Measurements from ENCODE around the gene FARS2.

The FARS2 gene

GRCh38 chr6:5515200-5515599, 253.9 kb downstream of the FARS2 start:
- no peak overlapping the region for H3K4me3 ChIP-seq (ENCODE audit: low read length in 2 of 2)
- H3K9ac ChIP-seq (ENCODE audit: low read depth in 1 of 2, low read length in 2 of 2), result no peak overlapping the region
- H3K27me3 ChIP-seq (ENCODE audit: control insufficient read depth in 2 of 2, insufficient read depth in 2 of 2, low read length in 2 of 2), result no peaks in the 10 kb centered on the region
- H3K36me3 ChIP-seq (ENCODE audit: control insufficient read depth in 2 of 2, insufficient read depth in 2 of 2, low read length in 2 of 2), result no peaks in the 10 kb centered on the region
- H3K4me1 ChIP-seq (ENCODE audit: control insufficient read depth in 2 of 2, insufficient read depth in 2 of 2, low read length in 2 of 2), result no peaks in the 10 kb centered on the region
- H3K9me3 ChIP-seq (ENCODE audit: control insufficient read depth in 2 of 2, low read length in 2 of 2), result no peaks in the 10 kb centered on the region
- H3K27ac ChIP-seq (ENCODE audit: low read depth in 2 of 2, low read length in 2 of 2), result no peak overlapping the region

GRCh38 chr6:5516036-5516435, 254.7 kb downstream of the FARS2 start:
- H3K27ac ChIP-seq (ENCODE audit: low read depth in 2 of 2, low read length in 2 of 2), result no peak overlapping the region
- no peaks in the 10 kb centered on the region for H3K4me1 ChIP-seq (ENCODE audit: control insufficient read depth in 2 of 2, insufficient read depth in 2 of 2, low read length in 2 of 2)
- H3K36me3 ChIP-seq (ENCODE audit: control insufficient read depth in 2 of 2, insufficient read depth in 2 of 2, low read length in 2 of 2), result no peaks in the 10 kb centered on the region

DNA sequence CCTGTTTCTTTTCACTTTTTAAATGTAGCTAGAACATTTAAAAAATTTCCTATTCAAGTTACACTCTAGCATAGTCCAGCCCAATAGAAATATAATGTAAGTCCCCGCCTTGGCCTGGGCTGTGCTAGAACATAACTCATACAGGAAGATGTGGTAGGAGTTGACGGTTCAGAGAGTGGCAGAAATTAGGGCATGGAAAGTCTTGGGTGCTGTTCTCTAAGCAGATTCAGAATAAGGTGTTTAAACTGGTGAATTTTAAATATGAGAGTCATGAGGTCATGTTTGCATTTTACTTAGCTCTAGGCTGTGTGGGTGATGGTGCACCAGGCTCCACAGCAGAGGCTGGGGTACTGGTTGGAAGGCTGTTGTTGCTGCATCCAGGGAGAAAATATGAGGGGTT, 256.5 kb downstream of the FARS2 start:
- Histone ChIP-seq H3K27me3 (ENCODE audit: control insufficient read depth in 2 of 2, insufficient read depth in 2 of 2, low read length in 2 of 2) (no peaks in the 10 kb centered on the region), H3K36me3 (ENCODE audit: control insufficient read depth in 2 of 2, insufficient read depth in 2 of 2, low read length in 2 of 2) (no peaks in the 10 kb centered on the region), H3K4me3 (ENCODE audit: low read length in 2 of 2) (no peak overlapping the region), H3K27ac (ENCODE audit: low read depth in 2 of 2, low read length in 2 of 2) (no peak overlapping the region), H3K4me1 (ENCODE audit: control insufficient read depth in 2 of 2, insufficient read depth in 2 of 2, low read length in 2 of 2) (no peaks in the 10 kb centered on the region), H3K9me3 (ENCODE audit: control insufficient read depth in 2 of 2, low read length in 2 of 2) (no peaks in the 10 kb centered on the region), H3K9ac (ENCODE audit: low read depth in 1 of 2, low read length in 2 of 2) (no peak overlapping the region)

More at GRCh38 chr6:5516036-5516435, 254.7 kb downstream of the FARS2 start:
- H3K9ac ChIP-seq (ENCODE audit: low read depth in 1 of 2, low read length in 2 of 2), result no peak overlapping the region
- H3K4me3 ChIP-seq (ENCODE audit: low read length in 2 of 2), result no peak overlapping the region
- no peaks in the 10 kb centered on the region for H3K9me3 ChIP-seq (ENCODE audit: control insufficient read depth in 2 of 2, low read length in 2 of 2)
- no peaks in the 10 kb centered on the region for H3K27me3 ChIP-seq (ENCODE audit: control insufficient read depth in 2 of 2, insufficient read depth in 2 of 2, low read length in 2 of 2)

DNA sequence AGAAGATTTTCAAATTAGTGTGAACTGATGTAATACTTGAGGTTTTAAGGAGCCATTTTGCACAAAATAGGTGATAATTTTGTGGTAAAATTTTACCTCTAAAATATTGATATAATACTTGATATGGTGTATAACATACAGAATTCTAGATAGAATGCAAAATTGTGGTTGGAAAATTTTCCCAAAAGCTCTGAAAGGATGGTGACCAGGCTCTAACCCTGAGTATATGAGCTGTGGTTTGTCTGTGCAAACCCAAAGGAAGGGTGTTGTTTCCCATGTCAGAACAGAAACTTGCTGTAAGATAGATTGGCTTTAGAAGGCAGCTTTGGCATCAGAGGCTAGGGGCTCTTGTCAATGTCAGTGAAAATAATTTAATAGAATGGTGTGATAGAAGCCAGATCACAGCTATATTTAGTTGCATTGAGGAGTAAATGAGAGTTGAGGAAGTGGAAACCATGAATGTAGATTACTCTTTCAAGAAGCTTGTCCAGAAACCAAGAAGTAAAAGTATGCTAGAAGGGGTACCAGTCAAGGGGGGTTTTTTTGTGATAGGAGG, 257.7 kb downstream of the FARS2 start:
- Histone ChIP-seq H3K4me3 (ENCODE audit: low read length in 2 of 2) (no peak overlapping the region), H3K4me1 (ENCODE audit: control insufficient read depth in 2 of 2, insufficient read depth in 2 of 2, low read length in 2 of 2) (no peaks in the 10 kb centered on the region), H3K27me3 (ENCODE audit: control insufficient read depth in 2 of 2, insufficient read depth in 2 of 2, low read length in 2 of 2) (no peaks in the 10 kb centered on the region), H3K36me3 (ENCODE audit: control insufficient read depth in 2 of 2, insufficient read depth in 2 of 2, low read length in 2 of 2) (no peaks in the 10 kb centered on the region), H3K27ac (ENCODE audit: low read depth in 2 of 2, low read length in 2 of 2) (no peak overlapping the region), H3K9ac (ENCODE audit: low read depth in 1 of 2, low read length in 2 of 2) (no peak overlapping the region), H3K9me3 (ENCODE audit: control insufficient read depth in 2 of 2, low read length in 2 of 2) (no peaks in the 10 kb centered on the region)

DNA sequence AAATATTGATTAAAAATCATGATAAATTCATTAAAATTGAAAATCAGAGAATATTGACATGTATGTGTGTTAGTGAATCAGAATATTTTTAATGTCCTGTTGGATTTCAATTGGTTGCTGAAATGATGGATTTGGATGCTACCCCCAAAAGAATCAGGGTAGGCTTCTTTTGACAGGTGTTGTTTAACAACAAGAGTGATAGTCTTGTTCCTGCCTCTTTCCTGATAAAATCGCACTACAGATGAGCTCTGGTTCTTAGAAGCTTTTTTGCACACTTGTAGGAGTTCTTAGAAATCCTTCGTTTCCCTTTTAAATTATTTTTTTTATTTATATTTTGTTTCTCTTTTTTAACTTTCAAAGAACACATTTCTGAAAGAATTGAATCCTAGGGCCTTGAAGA, 259.5 kb downstream of the FARS2 start:
- no peaks in the 10 kb centered on the region for H3K36me3 ChIP-seq (ENCODE audit: control insufficient read depth in 2 of 2, insufficient read depth in 2 of 2, low read length in 2 of 2)
- H3K4me3 ChIP-seq (ENCODE audit: low read length in 2 of 2), result no peak overlapping the region
- H3K9ac ChIP-seq (ENCODE audit: low read depth in 1 of 2, low read length in 2 of 2), result no peak overlapping the region
- no peaks in the 10 kb centered on the region for H3K4me1 ChIP-seq (ENCODE audit: control insufficient read depth in 2 of 2, insufficient read depth in 2 of 2, low read length in 2 of 2)
- H3K9me3 ChIP-seq (ENCODE audit: control insufficient read depth in 2 of 2, low read length in 2 of 2), result no peaks in the 10 kb centered on the region
- no peak overlapping the region for H3K27ac ChIP-seq (ENCODE audit: low read depth in 2 of 2, low read length in 2 of 2)
- no peaks in the 10 kb centered on the region for H3K27me3 ChIP-seq (ENCODE audit: control insufficient read depth in 2 of 2, insufficient read depth in 2 of 2, low read length in 2 of 2)

DNA sequence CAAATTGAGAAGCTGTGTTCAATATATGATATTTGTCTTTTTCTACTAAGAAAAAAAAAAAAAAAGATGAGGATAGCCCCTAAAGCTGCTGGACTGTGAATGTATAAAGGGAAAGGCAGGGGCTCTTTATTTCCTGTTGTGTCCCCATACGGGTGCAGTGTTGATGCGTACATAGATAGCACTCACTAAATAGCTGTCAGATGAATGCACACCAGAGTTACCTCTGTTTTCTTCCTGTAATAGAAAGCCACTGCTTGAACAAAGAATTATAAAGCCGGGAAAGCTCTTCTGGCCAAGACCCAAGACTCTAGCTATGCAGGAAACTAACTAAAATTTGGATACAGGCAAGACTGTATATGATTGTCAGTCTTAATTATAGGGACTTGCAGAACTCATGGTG, 260.0 kb downstream of the FARS2 start:
- no peaks in the 10 kb centered on the region for H3K36me3 ChIP-seq (ENCODE audit: control insufficient read depth in 2 of 2, insufficient read depth in 2 of 2, low read length in 2 of 2)
- no peak overlapping the region for H3K9ac ChIP-seq (ENCODE audit: low read depth in 1 of 2, low read length in 2 of 2)
- no peak overlapping the region for H3K4me3 ChIP-seq (ENCODE audit: low read length in 2 of 2)
- no peaks in the 10 kb centered on the region for H3K27me3 ChIP-seq (ENCODE audit: control insufficient read depth in 2 of 2, insufficient read depth in 2 of 2, low read length in 2 of 2)
- H3K27ac ChIP-seq (ENCODE audit: low read depth in 2 of 2, low read length in 2 of 2), result no peak overlapping the region
- no peaks in the 10 kb centered on the region for H3K9me3 ChIP-seq (ENCODE audit: control insufficient read depth in 2 of 2, low read length in 2 of 2)
- H3K4me1 ChIP-seq (ENCODE audit: control insufficient read depth in 2 of 2, insufficient read depth in 2 of 2, low read length in 2 of 2), result no peaks in the 10 kb centered on the region

- no peaks in the 10 kb centered on the region for H3K36me3 ChIP-seq (ENCODE audit: control insufficient read depth in 2 of 2, insufficient read depth in 2 of 2, low read length in 2 of 2)
These were observed 260.8 kb downstream of the FARS2 start for GRCh38 chr6:5522147-5522546.

GRCh38 chr6:5524110-5524509, 262.8 kb downstream of the FARS2 start:
- Histone ChIP-seq H3K9me3 (ENCODE audit: control insufficient read depth in 2 of 2, low read length in 2 of 2) (no peaks in the 10 kb centered on the region), H3K36me3 (ENCODE audit: control insufficient read depth in 2 of 2, insufficient read depth in 2 of 2, low read length in 2 of 2) (no peaks in the 10 kb centered on the region), H3K27ac (ENCODE audit: low read depth in 2 of 2, low read length in 2 of 2) (no peak overlapping the region), H3K4me3 (ENCODE audit: low read length in 2 of 2) (no peak overlapping the region), H3K4me1 (ENCODE audit: control insufficient read depth in 2 of 2, insufficient read depth in 2 of 2, low read length in 2 of 2) (no peaks in the 10 kb centered on the region), H3K9ac (ENCODE audit: low read depth in 1 of 2, low read length in 2 of 2) (no peak overlapping the region), H3K27me3 (ENCODE audit: control insufficient read depth in 2 of 2, insufficient read depth in 2 of 2, low read length in 2 of 2) (no peaks in the 10 kb centered on the region)

More at GRCh38 chr6:5522147-5522546, 260.8 kb downstream of the FARS2 start:
- Histone ChIP-seq H3K4me3 (ENCODE audit: low read length in 2 of 2) (no peak overlapping the region), H3K27ac (ENCODE audit: low read depth in 2 of 2, low read length in 2 of 2) (no peak overlapping the region), H3K27me3 (ENCODE audit: control insufficient read depth in 2 of 2, insufficient read depth in 2 of 2, low read length in 2 of 2) (no peaks in the 10 kb centered on the region), H3K4me1 (ENCODE audit: control insufficient read depth in 2 of 2, insufficient read depth in 2 of 2, low read length in 2 of 2) (no peaks in the 10 kb centered on the region), H3K9me3 (ENCODE audit: control insufficient read depth in 2 of 2, low read length in 2 of 2) (no peaks in the 10 kb centered on the region), H3K9ac (ENCODE audit: low read depth in 1 of 2, low read length in 2 of 2) (no peak overlapping the region)

DNA sequence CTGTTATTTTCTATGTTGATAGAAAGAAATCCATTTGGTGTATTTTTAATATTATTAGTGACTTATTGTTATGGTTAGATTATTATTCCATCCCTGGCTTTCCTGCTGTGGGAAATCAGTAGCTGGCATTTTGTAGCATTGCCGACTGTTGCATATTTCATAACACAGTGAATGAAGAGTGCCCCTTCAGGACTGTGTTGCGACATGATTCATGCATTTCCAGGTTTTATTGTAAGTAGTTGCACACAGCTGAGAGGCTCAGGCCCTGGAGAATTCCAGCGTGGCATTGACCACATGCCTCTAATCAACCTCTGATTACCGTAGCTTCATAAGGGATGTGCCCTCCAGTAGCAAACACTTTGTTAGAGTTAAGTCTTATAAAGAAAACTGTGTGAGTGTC, 263.9 kb downstream of the FARS2 start:
- Histone ChIP-seq H3K9ac (ENCODE audit: low read depth in 1 of 2, low read length in 2 of 2) (no peak overlapping the region), H3K9me3 (ENCODE audit: control insufficient read depth in 2 of 2, low read length in 2 of 2) (no peaks in the 10 kb centered on the region), H3K4me3 (ENCODE audit: low read length in 2 of 2) (no peak overlapping the region), H3K36me3 (ENCODE audit: control insufficient read depth in 2 of 2, insufficient read depth in 2 of 2, low read length in 2 of 2) (no peaks in the 10 kb centered on the region), H3K27ac (ENCODE audit: low read depth in 2 of 2, low read length in 2 of 2) (no peak overlapping the region), H3K4me1 (ENCODE audit: control insufficient read depth in 2 of 2, insufficient read depth in 2 of 2, low read length in 2 of 2) (no peaks in the 10 kb centered on the region), H3K27me3 (ENCODE audit: control insufficient read depth in 2 of 2, insufficient read depth in 2 of 2, low read length in 2 of 2) (no peaks in the 10 kb centered on the region)

DNA sequence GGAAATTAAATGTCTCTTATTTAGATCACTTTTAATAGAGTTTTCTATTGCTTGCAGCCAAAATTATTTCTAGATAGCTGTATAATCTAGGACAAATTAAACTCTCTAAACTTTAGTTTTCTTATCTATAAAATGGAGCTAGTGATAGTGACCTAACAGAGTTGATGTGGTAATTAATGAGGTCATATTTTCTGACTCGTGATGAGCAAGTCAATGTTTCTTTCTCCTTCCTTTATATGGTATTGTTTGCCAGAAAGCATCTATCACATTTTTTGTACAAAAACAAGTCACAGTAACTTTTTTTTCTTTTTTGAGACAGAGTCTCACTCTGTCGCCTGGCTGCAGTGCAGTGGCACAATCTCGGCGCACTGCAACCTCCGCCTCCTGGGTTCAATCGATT, 267.7 kb downstream of the FARS2 start:
- no peak overlapping the region for H3K27ac ChIP-seq (ENCODE audit: low read depth in 2 of 2, low read length in 2 of 2)
- H3K27me3 ChIP-seq (ENCODE audit: control insufficient read depth in 2 of 2, insufficient read depth in 2 of 2, low read length in 2 of 2), result no peaks in the 10 kb centered on the region
- H3K9ac ChIP-seq (ENCODE audit: low read depth in 1 of 2, low read length in 2 of 2), result no peak overlapping the region
- no peaks in the 10 kb centered on the region for H3K4me1 ChIP-seq (ENCODE audit: control insufficient read depth in 2 of 2, insufficient read depth in 2 of 2, low read length in 2 of 2)
- H3K36me3 ChIP-seq (ENCODE audit: control insufficient read depth in 2 of 2, insufficient read depth in 2 of 2, low read length in 2 of 2), result no peaks in the 10 kb centered on the region
- no peak overlapping the region for H3K4me3 ChIP-seq (ENCODE audit: low read length in 2 of 2)
- no peaks in the 10 kb centered on the region for H3K9me3 ChIP-seq (ENCODE audit: control insufficient read depth in 2 of 2, low read length in 2 of 2)

DNA sequence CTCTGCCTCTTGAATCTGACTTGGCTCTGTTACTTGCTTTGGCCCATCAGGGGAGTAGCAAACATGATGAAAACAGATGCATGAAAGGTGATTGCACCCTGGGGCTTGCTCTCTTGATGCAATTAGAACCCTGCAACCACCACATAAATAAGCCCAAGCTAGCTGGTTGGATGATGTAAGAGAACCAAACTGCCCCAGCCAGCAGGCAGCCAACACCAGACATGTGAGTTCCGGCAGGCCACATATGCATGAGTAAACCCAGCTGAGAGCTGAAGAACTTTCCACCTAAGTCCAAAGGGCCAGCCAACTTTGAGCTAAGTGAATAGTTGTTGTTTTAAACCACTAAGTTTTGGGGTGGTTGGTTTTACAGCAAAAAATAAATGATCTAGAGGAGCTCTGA, 268.4 kb downstream of the FARS2 start:
- no peaks in the 10 kb centered on the region for H3K4me1 ChIP-seq (ENCODE audit: control insufficient read depth in 2 of 2, insufficient read depth in 2 of 2, low read length in 2 of 2)
- H3K27me3 ChIP-seq (ENCODE audit: control insufficient read depth in 2 of 2, insufficient read depth in 2 of 2, low read length in 2 of 2), result no peaks in the 10 kb centered on the region
- no peak overlapping the region for H3K27ac ChIP-seq (ENCODE audit: low read depth in 2 of 2, low read length in 2 of 2)
- H3K9ac ChIP-seq (ENCODE audit: low read depth in 1 of 2, low read length in 2 of 2), result no peak overlapping the region
- H3K36me3 ChIP-seq (ENCODE audit: control insufficient read depth in 2 of 2, insufficient read depth in 2 of 2, low read length in 2 of 2), result no peaks in the 10 kb centered on the region
- no peaks in the 10 kb centered on the region for H3K9me3 ChIP-seq (ENCODE audit: control insufficient read depth in 2 of 2, low read length in 2 of 2)
- no peak overlapping the region for H3K4me3 ChIP-seq (ENCODE audit: low read length in 2 of 2)

Measured in mucosa of rectum (tissue), 2 donors.